ENCODE data around the gene UBN1. TPM values are rescaled to one million over a fixed set of nuclear protein-coding genes. Genes with fewer than 3 reads are reported as not detected.
"Not testable (repeated sequence)": the region's sequence is repeated elsewhere in the genome, so short reads cannot be mapped to it uniquely, and the experiment has no call there.

Gene UBN1
- total RNA-seq, 1 donor from 2014 or later = 35.3 TPM

- DNase-seq (ENCODE audit: low spot score) = no peak
Measured at GRCh38 chr16:4928227-4928626, 80.9 kb downstream of the UBN1 start.

GRCh38 chr16:4929619-4930018, 82.3 kb downstream of the UBN1 start:
- not testable (repeated sequence) for DNase-seq (ENCODE audit: low spot score)

GRCh38 chr16:4931381-4931780, 84.1 kb downstream of the UBN1 start:
- DNase-seq (ENCODE audit: low spot score) = no peak

Other genes with a start within 250 kb of the UBN1 start
- gene UBALD1, start 232.6 kb upstream of the UBN1 start, total RNA-seq = 49.1 TPM
- gene MGRN1, start 222.7 kb upstream of the UBN1 start, total RNA-seq = 127 TPM
- 67.0 TPM for gene NUDT16L1, start 153.9 kb upstream of the UBN1 start, total RNA-seq
- gene ANKS3, start 113.2 kb upstream of the UBN1 start, total RNA-seq = 27.1 TPM
- gene DNAAF8, start 112.9 kb upstream of the UBN1 start, total RNA-seq = 2.5 TPM
- 23.4 TPM for gene ZNF500, start 80.3 kb upstream of the UBN1 start, total RNA-seq
- not detected for gene SEPTIN12, start 59.1 kb upstream of the UBN1 start, total RNA-seq
- 194 TPM for gene SMIM22, start 52.1 kb upstream of the UBN1 start, total RNA-seq
- gene ROGDI, start 44.8 kb upstream of the UBN1 start, total RNA-seq = 71.0 TPM
- 128 TPM for gene GLYR1, start 193 bp upstream of the UBN1 start, total RNA-seq
- gene PPL, start 89.7 kb downstream of the UBN1 start, total RNA-seq = 62.2 TPM
- 0.49 TPM for gene SEC14L5, start 110.8 kb downstream of the UBN1 start, total RNA-seq
- 10.7 TPM for gene NAGPA, start 186.5 kb downstream of the UBN1 start, total RNA-seq
- 25.0 TPM for gene C16orf89, start 218.5 kb downstream of the UBN1 start, total RNA-seq
- gene ALG1, start 224.4 kb downstream of the UBN1 start, total RNA-seq = 26.2 TPM

All from mucosa of gallbladder (tissue), 1 donor.